Skeletal muscle cell (primary cell): ENCODE measurements around the gene ZNF862.
"Not testable (repeated sequence)": the region's sequence is repeated elsewhere in the genome, so short reads cannot be mapped to it uniquely, and the experiment has no call there.

Source experiments
- DNase-seq: peaks from one replicate; pipeline ENCODE4 v3.0.0-alpha.2; 2010; ENCODE audit warnings: low read depth
- H3K4me3 ChIP-seq: 2 replicates; pipeline ENCODE4 v1.5.1; 2011; ENCODE audit warnings: low read depth, mild to moderate bottlenecking, control low read depth, low read length, moderate library complexity

The ZNF862 gene

GRCh38 chr7:149886018-149886415, 47.8 kb downstream of the ZNF862 start:
- DNase-seq = no peak
- H3K4me3 ChIP-seq = no peak overlapping the region

GRCh38 chr7:149887311-149887710, 49.1 kb downstream of the ZNF862 start:
- no peak for DNase-seq
- no peak overlapping the region for H3K4me3 ChIP-seq

GRCh38 chr7:149890715-149891114, 52.5 kb downstream of the ZNF862 start:
- not testable (repeated sequence) for H3K4me3 ChIP-seq, DNase-seq

- not testable (repeated sequence) for DNase-seq, H3K4me3 ChIP-seq
Measured at GRCh38 chr7:149894957-149895356, 56.8 kb downstream of the ZNF862 start.

DNA sequence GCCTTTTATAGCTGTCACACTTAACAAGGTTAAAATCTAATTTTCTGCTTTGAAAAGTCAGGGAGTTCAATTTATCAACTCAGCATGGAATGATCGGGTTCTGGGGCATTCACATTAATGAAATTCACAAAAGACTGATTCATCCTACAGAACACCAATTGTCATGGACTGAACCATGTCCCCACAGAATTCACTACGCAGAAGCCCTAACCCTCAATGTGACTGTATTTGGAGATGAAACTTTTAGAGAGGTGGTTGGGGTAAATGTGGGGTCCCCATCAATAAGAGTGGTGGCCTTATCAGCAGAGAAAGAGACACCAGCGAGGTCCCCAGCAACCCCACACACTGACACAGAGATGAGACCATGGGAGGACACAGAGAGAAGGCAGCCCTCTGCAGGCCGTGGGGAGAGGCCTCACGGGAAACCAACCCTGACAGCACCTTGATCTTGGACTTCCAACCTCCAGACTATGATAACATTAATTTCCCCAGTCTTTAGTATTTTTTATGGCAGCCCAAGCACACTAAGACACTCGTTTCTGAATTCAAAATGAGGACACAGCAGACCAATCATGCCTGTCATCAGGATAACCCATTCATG, 69.7 kb downstream of the ZNF862 start:
- not testable (repeated sequence) for H3K4me3 ChIP-seq, DNase-seq

DNA sequence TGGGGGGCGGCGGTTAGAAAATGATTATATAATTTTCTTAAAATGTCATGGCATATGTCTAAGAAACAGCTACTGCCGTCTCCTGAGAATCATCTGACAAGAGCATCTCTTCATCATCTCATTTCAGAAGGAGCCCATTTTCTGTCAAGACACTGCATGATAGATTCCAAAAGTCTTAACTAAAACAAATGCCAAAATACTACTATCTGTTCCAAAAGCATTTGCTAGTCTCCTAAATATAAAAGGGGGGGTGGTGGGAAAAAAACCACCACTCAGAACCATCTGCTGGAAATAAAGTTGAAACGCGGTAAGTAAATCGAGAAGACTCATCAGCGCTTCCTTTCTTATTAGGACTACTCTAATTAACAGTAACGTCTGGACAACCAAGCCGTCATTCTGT, 72.0 kb downstream of the ZNF862 start:
- DNase-seq, H3K4me3 ChIP-seq: not testable (repeated sequence)

DNA sequence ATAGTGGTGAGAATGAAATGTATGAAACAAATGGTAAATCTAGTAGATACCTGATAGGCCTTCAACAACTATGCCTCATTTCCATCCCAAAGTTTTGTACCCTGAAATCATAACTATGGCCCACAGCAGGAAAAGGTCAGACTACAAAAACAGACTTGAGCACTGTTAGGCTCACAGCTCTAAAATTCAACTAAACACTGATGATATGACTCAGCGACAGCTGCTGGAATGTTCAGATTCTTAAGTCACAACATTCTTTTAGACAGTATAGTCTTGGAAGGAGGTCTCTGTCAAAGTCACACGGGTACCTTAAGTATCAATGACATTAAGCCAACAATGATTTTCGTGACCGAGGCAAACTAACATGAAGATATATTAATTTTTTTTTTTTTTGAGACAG, 74.0 kb downstream of the ZNF862 start:
- DNase-seq = peak; percentile 9
- not testable (repeated sequence) for H3K4me3 ChIP-seq
